H9 (cell line): Measurements from ENCODE around the gene SEMA3F. TPM values are rescaled to one million over a fixed set of nuclear protein-coding genes. Genes with fewer than 3 reads are reported as not detected.

Experiments
- DNase-seq: peaks from one replicate; pipeline ENCODE4 v3.0.0-alpha.2; 2017
- H2AFZ ChIP-seq: one replicate; pipeline ENCODE4 v1.6.1; 2013; ENCODE audit warnings: mild to moderate bottlenecking, low read length, control low read depth, moderate library complexity
- H2AK5ac ChIP-seq: 2 replicates; pipeline ENCODE4 v1.6.1; 2013; ENCODE audit warnings: low read length, control low read depth, mixed read lengths; ENCODE audit not compliant: insufficient read length
- H2BK120ac ChIP-seq: one replicate; pipeline ENCODE4 v1.6.1; 2013; ENCODE audit warnings: low read depth, mild to moderate bottlenecking, low read length, control low read depth, inconsistent platforms; ENCODE audit not compliant: poor library complexity, severe bottlenecking
- H2BK12ac ChIP-seq: 2 replicates; pipeline ENCODE4 v1.6.1; 2013; ENCODE audit warnings: low read length, control low read depth, mixed read lengths, low read depth; ENCODE audit not compliant: insufficient read length
- H2BK15ac ChIP-seq: 2 replicates; pipeline ENCODE4 v1.6.1; 2013; ENCODE audit warnings: low read depth, low read length, control low read depth
- H2BK20ac ChIP-seq: one replicate; pipeline ENCODE4 v1.6.1; 2013; ENCODE audit warnings: low read depth, mild to moderate bottlenecking, low read length, control low read depth, inconsistent platforms; ENCODE audit not compliant: poor library complexity, severe bottlenecking
- H2BK5ac ChIP-seq: 2 replicates; pipeline ENCODE4 v1.6.1; 2013; ENCODE audit warnings: low read length, control low read depth, mixed read lengths; ENCODE audit not compliant: insufficient read length
- H3K14ac ChIP-seq: 2 replicates; pipeline ENCODE4 v1.6.1; 2013; ENCODE audit warnings: low read length, control low read depth; ENCODE audit not compliant: insufficient read depth
- H3K18ac ChIP-seq: 2 replicates; pipeline ENCODE4 v1.6.1; 2013; ENCODE audit warnings: low read depth, mild to moderate bottlenecking, mixed read lengths, low read length, control low read depth; ENCODE audit not compliant: insufficient read length
- H3K23ac ChIP-seq: 2 replicates; pipeline ENCODE4 v1.6.1; 2013; ENCODE audit warnings: low read length, control low read depth, mixed read lengths, low read depth; ENCODE audit not compliant: insufficient read length
- H3K23me2 ChIP-seq: 2 replicates; pipeline ENCODE4 v1.6.1; 2013; ENCODE audit warnings: low read depth, mild to moderate bottlenecking, mixed read lengths, low read length, control low read depth; ENCODE audit not compliant: insufficient read length, poor library complexity, severe bottlenecking
- H3K27ac ChIP-seq: 2 replicates; pipeline ENCODE4 v1.5.1; 2013; ENCODE audit warnings: low read length, control low read depth, mixed read lengths, low read depth; ENCODE audit not compliant: insufficient read length
- H3K27me3 ChIP-seq: 2 replicates; pipeline ENCODE4 v1.6.1; 2013; ENCODE audit warnings: low read length, control low read depth, inconsistent platforms; ENCODE audit not compliant: insufficient read depth
- H3K4ac ChIP-seq: 2 replicates; pipeline ENCODE4 v1.6.1; 2013; ENCODE audit warnings: low read depth, mild to moderate bottlenecking, control low read depth, inconsistent platforms, low read length, moderate library complexity
- H3K4me1 ChIP-seq: 2 replicates; pipeline ENCODE4 v1.6.1; 2013; ENCODE audit warnings: low read length, control low read depth, inconsistent platforms; ENCODE audit not compliant: insufficient read depth
- H3K4me2 ChIP-seq: 2 replicates; pipeline ENCODE4 v1.6.1; 2013; ENCODE audit warnings: low read length, control low read depth, mixed read lengths; ENCODE audit not compliant: insufficient read length, insufficient read depth
- H3K56ac ChIP-seq: 2 replicates; pipeline ENCODE4 v1.6.1; 2013; ENCODE audit warnings: low read depth, mild to moderate bottlenecking, mixed read lengths, low read length, control low read depth; ENCODE audit not compliant: insufficient read length
- H3K79me1 ChIP-seq: 2 replicates; pipeline ENCODE4 v1.6.1; 2013; ENCODE audit warnings: low read depth, mild to moderate bottlenecking, moderate library complexity, low read length, control low read depth, inconsistent platforms; ENCODE audit not compliant: insufficient read depth, poor library complexity, severe bottlenecking
- H3K79me2 ChIP-seq: 2 replicates; pipeline ENCODE4 v1.6.1; 2013; ENCODE audit warnings: low read length, control low read depth, inconsistent platforms; ENCODE audit not compliant: insufficient read depth
- H3K9ac ChIP-seq: 2 replicates; pipeline ENCODE4 v1.6.1; 2013; ENCODE audit warnings: low read length, control low read depth, mixed read lengths; ENCODE audit not compliant: insufficient read length; ENCODE audit errors: extremely low read depth
- H3K9me3 ChIP-seq: one replicate; pipeline ENCODE4 v1.6.1; 2013; ENCODE audit warnings: low read depth, low read length, inconsistent platforms; ENCODE audit not compliant: control insufficient read depth
- H3T11ph ChIP-seq: one replicate; pipeline ENCODE4 v1.6.1; 2013; ENCODE audit warnings: mild to moderate bottlenecking, low read length, control low read depth, inconsistent platforms
- H4K20me1 ChIP-seq: one replicate; pipeline ENCODE4 v1.6.1; 2013; ENCODE audit not compliant: control insufficient read depth, insufficient read length, insufficient read depth
- H4K5ac ChIP-seq: 2 replicates; pipeline ENCODE4 v1.6.1; 2013; ENCODE audit warnings: low read depth, mild to moderate bottlenecking, mixed read lengths, low read length, control low read depth; ENCODE audit not compliant: insufficient read length
- H4K8ac ChIP-seq: replicated peaks from 2 replicates; pipeline ENCODE4 v1.6.1; 2013; ENCODE audit warnings: low read length, control low read depth, mixed read lengths, low read depth; ENCODE audit not compliant: insufficient read length
- H4K91ac ChIP-seq: 2 replicates; pipeline ENCODE4 v1.6.1; 2013; ENCODE audit warnings: low read depth, mild to moderate bottlenecking, moderate library complexity, mixed read lengths, low read length, control low read depth; ENCODE audit not compliant: insufficient read length
- H3K27ac Mint-ChIP-seq, 3 experiments: 2 replicates in 2 of 3; 3 replicates in 1 of 3; pipeline ENCODE4 v1.8.0; 2020 to 2021; ENCODE audit warnings: mixed read lengths in 3 of 3, mild to moderate bottlenecking in 1 of 3, moderate library complexity in 1 of 3
- H3K27me3 Mint-ChIP-seq: 2 replicates; pipeline ENCODE4 v1.8.0; 2021; ENCODE audit warnings: low read depth, mild to moderate bottlenecking, moderate library complexity, mixed read lengths
- H3K36me3 Mint-ChIP-seq, 3 experiments: 2 replicates in 2 of 3; 3 replicates in 1 of 3; pipeline ENCODE4 v1.8.0; 2020 to 2021; ENCODE audit warnings: low read depth in 3 of 3, mixed read lengths in 3 of 3; ENCODE audit not compliant: insufficient read depth in 1 of 3
- H3K4me1 Mint-ChIP-seq, 2 experiments: 2 replicates each; pipeline ENCODE4 v1.8.0; 2020; ENCODE audit warnings: mixed read lengths in 2 of 2
- H3K4me3 Mint-ChIP-seq, 2 experiments: 2 replicates in 1 of 2; 3 replicates in 1 of 2; pipeline ENCODE4 v1.8.0; 2020 to 2021; ENCODE audit warnings: mild to moderate bottlenecking in 2 of 2, mixed read lengths in 2 of 2, moderate library complexity in 1 of 2
- H3K9me3 Mint-ChIP-seq, 2 experiments: 2 replicates in 1 of 2; 3 replicates in 1 of 2; pipeline ENCODE4 v1.8.0; 2020; ENCODE audit warnings: mild to moderate bottlenecking in 2 of 2, mixed read lengths in 2 of 2, moderate library complexity in 1 of 2
- CTCF ChIP-seq: fragments of 200-600 bp; sonication (generic); conservative IDR thresholded peaks from 3 replicates; pipeline ENCODE4 v1.8.0; 2021; ENCODE audit warnings: antibody characterized with exemption, mild to moderate bottlenecking
- WGBS: extraction: QIAGEN DNeasy Blood & Tissue Kit; methylation state at CpG from one replicate; pipeline ENCODE4 v1.1.7; 2013; ENCODE audit warnings: missing lambda C conversion rate, low lambda C conversion rate, mixed read lengths; ENCODE audit not compliant: insufficient read length; ENCODE audit errors: extremely low coverage; 5-methylcytosine and 5-hydroxymethylcytosine counted together
- total RNA-seq: library from RNA; stranded (reverse); gene quantifications from 2 replicates; pipeline ENCODE4 v1.2.1, GENCODE V29; 2021

SEMA3F gene
- total RNA-seq, 1 experiment from 2014 or later, result 14.3 TPM

DNA sequence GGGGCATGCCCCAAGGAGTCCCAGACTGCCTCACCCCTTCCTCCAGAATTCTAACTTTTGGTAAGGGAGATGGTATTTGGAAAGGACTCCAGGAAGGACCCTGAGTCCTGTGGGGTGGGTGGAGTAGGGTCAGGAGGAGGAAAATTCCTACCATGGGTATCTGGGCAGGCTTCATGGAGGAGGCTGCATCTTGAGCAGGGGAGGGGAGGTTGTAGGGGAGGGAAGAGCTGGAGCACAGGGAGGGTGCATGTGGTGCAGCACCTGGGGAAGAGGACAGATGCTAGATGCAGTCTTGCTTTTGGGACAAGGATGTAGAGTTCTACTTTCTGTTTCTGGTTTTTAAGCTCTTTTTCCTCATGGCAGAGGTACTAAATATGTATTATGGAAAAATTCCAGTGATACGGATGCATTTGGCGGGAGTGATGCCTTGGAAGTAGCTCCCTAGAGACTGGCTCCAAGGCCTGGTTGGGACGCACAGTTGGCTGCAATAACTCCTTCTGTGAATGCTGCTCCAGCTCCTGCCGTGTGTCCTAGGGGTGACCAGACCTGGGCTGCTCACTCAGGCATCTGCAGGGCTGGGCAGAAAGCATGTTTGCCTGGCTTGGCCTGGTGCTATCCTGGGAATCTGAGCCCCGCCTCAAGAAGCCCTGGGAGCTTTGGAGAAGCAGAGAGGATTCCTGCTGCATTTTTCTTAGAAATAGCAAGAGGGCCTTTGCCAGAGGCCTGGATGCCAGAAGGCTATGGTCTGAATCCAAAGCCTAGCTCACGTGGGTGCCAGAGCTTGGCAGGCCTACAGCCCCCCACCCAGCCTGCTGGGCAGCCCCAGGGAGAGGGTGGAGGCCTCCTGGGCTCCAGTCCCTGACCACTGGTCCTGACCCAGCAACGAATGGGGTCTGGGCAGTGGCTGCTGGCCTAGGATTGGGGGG lies 10.1 kb downstream of the SEMA3F start:
- Histone ChIP-seq H2BK12ac (no peak overlapping the region), H3T11ph (no peak overlapping the region), H3K9me3 (no peaks in the 10 kb centered on the region), H3K23me2 (no peaks in the 10 kb centered on the region), H2AK5ac (no peak overlapping the region), H3K79me1 (no peaks in the 10 kb centered on the region), H2BK5ac (no peak overlapping the region), H3K4me1 (peaks cover 7% of the 10 kb centered on the region; the same call in 1 of the 2 replicates), H4K91ac (no peak overlapping the region), H4K5ac (no peak overlapping the region), H3K27ac (no peak overlapping the region), H2BK120ac (no peak overlapping the region), H4K8ac (no peak overlapping the region), H3K79me2 (no peaks in the 10 kb centered on the region), H3K9ac (no peak overlapping the region), H3K14ac (peak overlapping the region; percentile 39; the same call in 1 of the 2 replicates), H3K4me2 (no peak overlapping the region), H3K4ac (no peak overlapping the region), H2BK20ac (no peak overlapping the region), H2AFZ (no peak overlapping the region), H4K20me1 (no peaks in the 10 kb centered on the region), H2BK15ac (no peak overlapping the region), H3K18ac (no peak overlapping the region), H3K56ac (no peak overlapping the region), H3K27me3 (no peaks in the 10 kb centered on the region), H3K23ac (no peak overlapping the region)
- no peak for DNase-seq
- no peak overlapping the region; a peak in 2 of 5 replicates for H3K4me3 Mint-ChIP-seq
- TF ChIP-seq CTCF, result no peak
- no peaks in the 10 kb centered on the region; the same call in 1 of the 2 replicates for H3K27me3 Mint-ChIP-seq
- peak overlapping the region in 2 of 3 experiments; percentile 64 to 65; a peak in 4 of 7 replicates for H3K27ac Mint-ChIP-seq
- H3K36me3 Mint-ChIP-seq, result peaks cover 10 to 28% (median 22%) of the 10 kb centered on the region in 3 experiments
- WGBS, result no CpG with 5 or more reads among the region's 7 CpGs
- H3K9me3 Mint-ChIP-seq, result no peaks in the 10 kb centered on the region
- H3K4me1 Mint-ChIP-seq, result peaks cover 31 to 46% of the 10 kb centered on the region in 2 experiments
